HepG2 (cell line): ENCODE measurements around the gene UROS. TPM values are rescaled to one million over a fixed set of nuclear protein-coding genes. Genes with fewer than 3 reads are reported as not detected.
A peak's percentile ranks its signal among the peaks of the same experiment; 100 is the strongest.

Source experiments
- CBX5 ChIP-seq: sonication (generic); formaldehyde crosslinking; IDR thresholded peaks from 2 replicates; pipeline ENCODE4 v1.4.0; 2020; ENCODE audit warnings: missing genetic modification reagents, borderline replicate concordance
- DNMT1 ChIP-seq: sonication (generic); formaldehyde crosslinking; IDR thresholded peaks from 2 replicates; pipeline ENCODE4 v1.5.1; 2020; ENCODE audit warnings: mild to moderate bottlenecking, missing genetic modification reagents
- FOXK2 ChIP-seq: fragments of 450-650 bp; IDR thresholded peaks from 2 replicates; pipeline ENCODE4 v1.6.1; 2016
- GPBP1L1 ChIP-seq: sonication (generic); formaldehyde crosslinking; IDR thresholded peaks from 2 replicates; pipeline ENCODE4 v1.5.0; 2020; ENCODE audit warnings: mild to moderate bottlenecking, missing genetic modification reagents
- KDM5B ChIP-seq: sonication (generic); formaldehyde crosslinking; IDR thresholded peaks from 2 replicates; pipeline ENCODE4 v1.4.0; 2020; ENCODE audit warnings: missing genetic modification reagents, mild to moderate bottlenecking, borderline replicate concordance
- KLF15 ChIP-seq: sonication (generic); formaldehyde crosslinking; IDR thresholded peaks from 2 replicates; pipeline ENCODE4 v1.8.1; 2023; ENCODE audit warnings: borderline replicate concordance, mild to moderate bottlenecking, inconsistent platforms, missing genetic modification reagents, mixed read lengths
- MZF1 ChIP-seq: sonication (generic); formaldehyde crosslinking; IDR thresholded peaks from 2 replicates; pipeline ENCODE4 v1.8.1; 2023; ENCODE audit warnings: mild to moderate bottlenecking, missing genetic modification reagents, borderline replicate concordance
- ZNF20 ChIP-seq: sonication (generic); formaldehyde crosslinking; IDR thresholded peaks from 2 replicates; pipeline ENCODE4 v1.4.0; 2020; ENCODE audit warnings: mild to moderate bottlenecking, moderate library complexity, missing genetic modification reagents
- ZNF407 ChIP-seq: sonication (generic); formaldehyde crosslinking; IDR thresholded peaks from one replicate; pipeline ENCODE4 v1.5.1; 2020; ENCODE audit warnings: mild to moderate bottlenecking, missing genetic modification reagents; ENCODE audit errors: not compliant biosample characterization
- ZNF496 ChIP-seq: sonication (generic); formaldehyde crosslinking; IDR thresholded peaks from 2 replicates; pipeline ENCODE4 v1.8.1; 2023; ENCODE audit warnings: mild to moderate bottlenecking, moderate library complexity, missing genetic modification reagents; ENCODE audit not compliant: insufficient replicate concordance
- ZNF576 ChIP-seq: sonication (generic); formaldehyde crosslinking; IDR thresholded peaks from 2 replicates; pipeline ENCODE4 v1.4.0; 2020; ENCODE audit warnings: mild to moderate bottlenecking, missing genetic modification reagents
- ZNF580 ChIP-seq: IDR thresholded peaks from 2 replicates; pipeline ENCODE4 v1.6.1; 2016; ENCODE audit warnings: low read depth, borderline replicate concordance
- ZNF687 ChIP-seq: sonication (generic); formaldehyde crosslinking; IDR thresholded peaks from 2 replicates; pipeline ENCODE4 v1.5.1; 2020; ENCODE audit warnings: mild to moderate bottlenecking, missing genetic modification reagents, moderate library complexity
- ZNF747 ChIP-seq: sonication (generic); formaldehyde crosslinking; IDR thresholded peaks from 2 replicates; pipeline ENCODE4 v1.8.1; 2023; ENCODE audit warnings: missing genetic modification reagents, mild to moderate bottlenecking, borderline replicate concordance
- polyA plus RNA-seq, 8 experiments: library from polyadenylated mRNA; depleted of rRNA in 3 of 8; stranded (reverse) in 7 of 8; unstranded in 1 of 8; fragments of >200 nt; fragmentation: Illumina TruSeq in 4 of 8; extraction: Trizol in 4 of 8; gene quantifications; 2 replicates each; pipeline versions ENCODE4 v1.2.1 to v1.2.3, GENCODE V29; 2011 to 2016; ENCODE audit warnings: low read depth in 4 of 8, missing spikeins in 1 of 8, mixed read lengths in 1 of 8; ENCODE audit not compliant: insufficient read depth in 1 of 8
- total RNA-seq, 5 experiments: library from RNA; depleted of rRNA; stranded (reverse); fragments of >200 nt; fragmentation: Illumina TruSeq; extraction: Trizol; gene quantifications; 2 replicates each; pipeline ENCODE4 v1.2.3, GENCODE V29; 2016; ENCODE audit warnings: low read depth in 1 of 5

The UROS gene
- total and polyA plus RNA-seq, 2 of the 13 experiments (the other 11 are each of a cell fraction or from before 2014, with no cell fraction given), result 14.8 to 49.9 TPM

GRCh38 chr10:125797994-125798662 lies 24.9 kb downstream of the UROS start (continued):
- no peak for TF ChIP-seq ZNF576 (CRISPR knock-in tag)
- TF ChIP-seq MZF1 (CRISPR knock-in tag), result no peak
- no peak for TF ChIP-seq ZNF407 (CRISPR knock-in tag)
- TF ChIP-seq DNMT1 (CRISPR knock-in tag), result no peak
- no peak for TF ChIP-seq FOXK2
- no peak for TF ChIP-seq CBX5
- TF ChIP-seq ZNF580 (CRISPR knock-in tag), result no peak
- TF ChIP-seq ZNF747 (CRISPR knock-in tag), result no peak
- TF ChIP-seq GPBP1L1, result no peak
- peak; percentile 40 for TF ChIP-seq ZNF687
- no peak for TF ChIP-seq ZNF20 (CRISPR knock-in tag)
- TF ChIP-seq KLF15 (CRISPR knock-in tag), result no peak
- TF ChIP-seq KDM5B (CRISPR knock-in tag), result no peak
- TF ChIP-seq ZNF496 (CRISPR knock-in tag), result no peak
